ENCODE data around the gene TMEM45A.
"Not testable (repeated sequence)": the region's sequence is repeated elsewhere in the genome, so short reads cannot be mapped to it uniquely, and the experiment has no call there.

TMEM45A gene

GRCh38 chr3:100570811-100571210, 78.4 kb downstream of the TMEM45A start:
- Histone ChIP-seq H3K27me3 (ENCODE audit: control insufficient read depth, insufficient read depth, low read length) (no peaks in the 10 kb centered on the region), H3K4me1 (ENCODE audit: control insufficient read depth, insufficient read depth, low read length) (no peaks in the 10 kb centered on the region), H3K27ac (ENCODE audit: low read length) (no peak overlapping the region), H3K9me3 (ENCODE audit: control insufficient read depth, insufficient read depth, low read length) (no peaks in the 10 kb centered on the region), H3K36me3 (ENCODE audit: control insufficient read depth, insufficient read depth, low read length) (no peaks in the 10 kb centered on the region), H3K4me3 (ENCODE audit: low read length) (no peak overlapping the region)
- no CpG with 5 or more reads among the region's 2 CpGs for WGBS (ENCODE audit: insufficient coverage, insufficient read length)
- no peak for DNase-seq (ENCODE audit: low read depth, low spot score)

GRCh38 chr3:100574536-100574935, 82.1 kb downstream of the TMEM45A start:
- Histone ChIP-seq H3K27me3 (ENCODE audit: control insufficient read depth, insufficient read depth, low read length) (no peaks in the 10 kb centered on the region), H3K27ac (ENCODE audit: low read length) (no peak overlapping the region), H3K4me1 (ENCODE audit: control insufficient read depth, insufficient read depth, low read length) (no peaks in the 10 kb centered on the region), H3K9me3 (ENCODE audit: control insufficient read depth, insufficient read depth, low read length) (no peaks in the 10 kb centered on the region), H3K4me3 (ENCODE audit: low read length) (no peak overlapping the region), H3K36me3 (ENCODE audit: control insufficient read depth, insufficient read depth, low read length) (no peaks in the 10 kb centered on the region)
- no peak for DNase-seq (ENCODE audit: low read depth, low spot score)
- WGBS (ENCODE audit: insufficient coverage, insufficient read length), result no CpG with 5 or more reads among the region's 3 CpGs

DNA sequence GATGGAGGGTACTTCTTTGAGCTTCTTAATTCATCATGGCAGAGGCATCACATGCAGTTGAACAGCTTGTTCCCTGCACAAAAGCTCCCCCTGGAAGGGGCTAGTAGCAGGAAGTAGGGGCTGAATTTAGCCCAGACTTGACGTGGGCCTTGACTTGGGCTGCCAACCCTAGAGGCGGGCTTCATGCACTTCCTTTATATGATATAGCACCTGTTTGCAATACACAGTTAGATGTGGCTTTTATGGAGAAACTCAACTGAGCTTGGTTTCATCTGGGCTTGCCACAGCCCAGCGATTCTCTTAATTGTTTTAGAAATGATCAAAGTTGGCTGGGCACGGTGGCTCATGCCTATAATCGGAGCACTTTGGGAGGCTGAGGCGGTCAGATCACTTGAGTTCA, 83.3 kb downstream of the TMEM45A start:
- Histone ChIP-seq H3K27ac (ENCODE audit: low read length) (no peak overlapping the region), H3K36me3 (ENCODE audit: control insufficient read depth, insufficient read depth, low read length) (no peaks in the 10 kb centered on the region), H3K4me1 (ENCODE audit: control insufficient read depth, insufficient read depth, low read length) (no peaks in the 10 kb centered on the region), H3K9me3 (ENCODE audit: control insufficient read depth, insufficient read depth, low read length) (no peaks in the 10 kb centered on the region), H3K4me3 (ENCODE audit: low read length) (no peak overlapping the region), H3K27me3 (ENCODE audit: control insufficient read depth, insufficient read depth, low read length) (no peaks in the 10 kb centered on the region)
- DNase-seq (ENCODE audit: low read depth, low spot score), result no peak
- no CpG with 5 or more reads among the region's 6 CpGs for WGBS (ENCODE audit: insufficient coverage, insufficient read length)

DNA sequence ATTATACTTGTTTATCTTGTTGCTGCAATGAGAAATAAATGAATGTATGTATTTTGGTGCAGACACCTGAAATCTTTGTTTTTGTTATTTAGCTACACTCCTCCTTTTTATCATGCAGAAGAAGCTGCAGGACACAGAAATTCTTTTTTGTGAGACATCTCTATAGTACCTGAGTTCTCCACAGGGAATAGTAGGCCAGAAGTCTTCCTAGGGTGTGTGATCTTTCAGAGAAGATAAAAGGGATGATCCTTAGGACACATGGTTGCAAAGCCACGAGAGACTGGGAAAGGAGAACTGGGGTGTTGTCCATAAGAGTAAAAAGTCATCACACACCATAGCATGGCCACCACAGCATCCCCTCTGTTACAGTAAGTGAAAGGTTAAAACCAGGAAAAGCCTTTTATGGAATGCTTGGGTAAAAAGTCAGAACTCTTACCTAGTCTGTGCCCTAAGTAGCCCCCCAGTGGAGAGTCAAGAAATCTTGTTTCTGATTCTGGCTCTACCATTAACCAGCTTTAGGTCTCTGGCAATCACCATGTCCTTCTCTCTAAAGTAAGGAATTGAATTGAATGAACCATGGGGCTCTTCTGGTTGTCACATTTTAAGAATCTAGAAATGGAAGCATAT, 85.1 kb downstream of the TMEM45A start:
- Histone ChIP-seq H3K27ac (ENCODE audit: low read length) (no peak overlapping the region), H3K27me3 (ENCODE audit: control insufficient read depth, insufficient read depth, low read length) (no peaks in the 10 kb centered on the region), H3K4me1 (ENCODE audit: control insufficient read depth, insufficient read depth, low read length) (no peaks in the 10 kb centered on the region), H3K9me3 (ENCODE audit: control insufficient read depth, insufficient read depth, low read length) (no peaks in the 10 kb centered on the region), H3K36me3 (ENCODE audit: control insufficient read depth, insufficient read depth, low read length) (no peaks in the 10 kb centered on the region), H3K4me3 (ENCODE audit: low read length) (no peak overlapping the region)
- no CpG with 5 or more reads among the region's 1 CpG for WGBS (ENCODE audit: insufficient coverage, insufficient read length)
- DNase-seq (ENCODE audit: low read depth, low spot score), result no peak

DNA sequence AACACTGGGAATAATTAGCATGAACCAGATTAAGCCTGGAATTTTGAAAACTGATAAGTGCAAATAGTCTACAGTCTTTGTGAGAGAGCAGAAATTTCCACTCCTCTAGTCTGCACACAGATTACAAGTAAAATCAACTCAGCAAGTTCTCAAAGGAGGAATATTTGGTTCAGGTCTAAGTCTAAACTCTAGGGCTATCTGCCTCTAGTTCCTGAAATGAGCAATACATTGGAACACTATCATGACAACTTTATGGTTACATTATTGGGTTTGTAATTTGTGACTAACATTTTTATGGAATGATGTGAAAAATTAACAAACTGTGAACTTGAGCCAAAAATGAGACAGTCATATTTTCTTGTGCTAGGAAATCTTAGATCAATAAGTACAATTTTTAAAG, 86.2 kb downstream of the TMEM45A start:
- DNase-seq (ENCODE audit: low read depth, low spot score), result no peak

DNA sequence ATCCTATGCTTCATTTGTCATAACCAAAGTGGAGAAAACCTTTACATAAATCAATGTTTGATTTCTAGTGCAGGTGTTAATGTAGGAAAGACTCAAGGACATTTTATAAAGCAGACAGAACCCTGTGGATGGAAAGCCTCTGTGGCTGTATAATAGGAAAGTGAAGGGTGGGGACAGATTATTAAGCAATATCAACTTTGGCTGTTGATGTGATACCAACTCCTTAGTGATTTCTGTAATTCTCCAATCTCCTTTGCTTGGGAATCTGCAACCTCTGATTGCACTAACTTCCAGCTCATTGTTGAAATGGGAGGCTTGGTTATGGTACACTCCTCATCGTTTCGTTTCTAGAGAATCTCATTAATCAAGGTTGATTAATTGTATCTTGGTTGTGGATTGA, 87.7 kb downstream of the TMEM45A start:
- H3K4me3 ChIP-seq (ENCODE audit: low read length), result no peak overlapping the region
- WGBS (ENCODE audit: insufficient coverage, insufficient read length), result no CpG with 5 or more reads among the region's 2 CpGs
- H3K36me3 ChIP-seq (ENCODE audit: control insufficient read depth, insufficient read depth, low read length), result no peaks in the 10 kb centered on the region
- no peak overlapping the region for H3K27ac ChIP-seq (ENCODE audit: low read length)
- no peak for DNase-seq (ENCODE audit: low read depth, low spot score)
- no peaks in the 10 kb centered on the region for H3K9me3 ChIP-seq (ENCODE audit: control insufficient read depth, insufficient read depth, low read length)
- H3K27me3 ChIP-seq (ENCODE audit: control insufficient read depth, insufficient read depth, low read length), result no peaks in the 10 kb centered on the region
- no peaks in the 10 kb centered on the region for H3K4me1 ChIP-seq (ENCODE audit: control insufficient read depth, insufficient read depth, low read length)

More for the DNA sequence above, 86.2 kb downstream of the TMEM45A start:
- Histone ChIP-seq H3K27ac (ENCODE audit: low read length) (no peak overlapping the region), H3K9me3 (ENCODE audit: control insufficient read depth, insufficient read depth, low read length) (no peaks in the 10 kb centered on the region), H3K4me1 (ENCODE audit: control insufficient read depth, insufficient read depth, low read length) (no peaks in the 10 kb centered on the region), H3K27me3 (ENCODE audit: control insufficient read depth, insufficient read depth, low read length) (no peaks in the 10 kb centered on the region), H3K36me3 (ENCODE audit: control insufficient read depth, insufficient read depth, low read length) (no peaks in the 10 kb centered on the region), H3K4me3 (ENCODE audit: low read length) (no peak overlapping the region)

DNA sequence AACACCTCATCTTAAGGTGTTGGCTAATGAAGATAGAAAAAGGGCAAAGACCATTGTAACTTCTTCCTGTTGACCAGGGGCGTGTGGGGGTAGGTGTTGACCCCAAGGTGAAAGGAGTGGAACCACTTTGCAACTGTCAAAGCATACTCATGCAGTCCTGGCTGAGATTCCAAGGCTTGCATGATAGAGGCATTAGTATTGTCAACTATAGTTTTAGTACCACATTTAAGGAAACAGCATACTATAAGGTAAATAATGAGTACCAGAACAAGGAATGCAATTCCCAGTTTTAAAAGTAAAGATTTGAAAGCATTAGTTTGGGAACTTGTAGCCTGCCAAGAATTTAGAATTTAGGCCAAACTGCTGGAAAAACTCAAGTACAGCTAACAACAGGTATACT, 89.2 kb downstream of the TMEM45A start:
- DNase-seq (ENCODE audit: low read depth, low spot score), result no peak
- Histone ChIP-seq H3K36me3 (ENCODE audit: control insufficient read depth, insufficient read depth, low read length) (no peaks in the 10 kb centered on the region), H3K27me3 (ENCODE audit: control insufficient read depth, insufficient read depth, low read length) (no peaks in the 10 kb centered on the region), H3K4me1 (ENCODE audit: control insufficient read depth, insufficient read depth, low read length) (no peaks in the 10 kb centered on the region), H3K27ac (ENCODE audit: low read length) (no peak overlapping the region), H3K9me3 (ENCODE audit: control insufficient read depth, insufficient read depth, low read length) (no peaks in the 10 kb centered on the region), H3K4me3 (ENCODE audit: low read length) (no peak overlapping the region)
- no CpG with 5 or more reads among the region's 1 CpG for WGBS (ENCODE audit: insufficient coverage, insufficient read length)

GRCh38 chr3:100582157-100582556, 89.7 kb downstream of the TMEM45A start:
- H3K27me3 ChIP-seq (ENCODE audit: control insufficient read depth, insufficient read depth, low read length); H3K4me1 ChIP-seq (ENCODE audit: control insufficient read depth, insufficient read depth, low read length); H3K36me3 ChIP-seq (ENCODE audit: control insufficient read depth, insufficient read depth, low read length); H3K4me3 ChIP-seq (ENCODE audit: low read length); DNase-seq (ENCODE audit: low read depth, low spot score); H3K9me3 ChIP-seq (ENCODE audit: control insufficient read depth, insufficient read depth, low read length); H3K27ac ChIP-seq (ENCODE audit: low read length): not testable (repeated sequence)
- WGBS (ENCODE audit: insufficient coverage, insufficient read length), result no CpG with 5 or more reads among the region's 10 CpGs

GRCh38 chr3:100584101-100584660, 91.8 kb downstream of the TMEM45A start:
- H3K27me3 ChIP-seq (ENCODE audit: control insufficient read depth, insufficient read depth, low read length), result no peaks in the 10 kb centered on the region
- DNase-seq (ENCODE audit: low read depth, low spot score), result no peak
- no peaks in the 10 kb centered on the region for H3K36me3 ChIP-seq (ENCODE audit: control insufficient read depth, insufficient read depth, low read length)
- H3K27ac ChIP-seq (ENCODE audit: low read length), result no peak overlapping the region
- WGBS (ENCODE audit: insufficient coverage, insufficient read length), result 100% methylated on average over 1 of the region's 3 CpGs
- H3K4me3 ChIP-seq (ENCODE audit: low read length), result no peak overlapping the region
- H3K9me3 ChIP-seq (ENCODE audit: control insufficient read depth, insufficient read depth, low read length), result no peaks in the 10 kb centered on the region
- no peaks in the 10 kb centered on the region for H3K4me1 ChIP-seq (ENCODE audit: control insufficient read depth, insufficient read depth, low read length)

DNA sequence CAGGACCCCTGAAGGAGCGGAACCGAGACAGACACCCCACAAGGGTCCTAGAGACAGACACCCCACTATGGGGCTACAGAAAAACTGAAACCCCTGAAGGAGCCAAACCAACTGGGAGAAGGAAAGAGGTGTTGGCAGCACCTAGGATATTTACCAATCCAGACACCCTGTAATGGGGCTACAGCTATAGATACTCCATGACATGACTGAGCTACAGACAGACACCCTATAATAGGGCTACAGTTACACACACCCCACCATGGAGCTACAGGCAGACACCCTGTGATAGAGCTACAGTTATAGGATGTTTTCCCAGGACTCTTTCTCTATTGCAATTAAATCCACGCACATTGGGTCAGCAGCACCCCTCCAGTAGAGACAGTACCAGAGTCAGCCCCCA, 94.4 kb downstream of the TMEM45A start:
- Histone ChIP-seq H3K27ac (ENCODE audit: low read length) (no peak overlapping the region), H3K27me3 (ENCODE audit: control insufficient read depth, insufficient read depth, low read length) (no peaks in the 10 kb centered on the region), H3K4me1 (ENCODE audit: control insufficient read depth, insufficient read depth, low read length) (no peaks in the 10 kb centered on the region), H3K36me3 (ENCODE audit: control insufficient read depth, insufficient read depth, low read length) (no peaks in the 10 kb centered on the region), H3K4me3 (ENCODE audit: low read length) (no peak overlapping the region), H3K9me3 (ENCODE audit: control insufficient read depth, insufficient read depth, low read length) (no peaks in the 10 kb centered on the region)
- DNase-seq (ENCODE audit: low read depth, low spot score), result no peak
- no CpG with 5 or more reads among the region's 3 CpGs for WGBS (ENCODE audit: insufficient coverage, insufficient read length)

GRCh38 chr3:100588251-100588650, 95.8 kb downstream of the TMEM45A start:
- Histone ChIP-seq H3K9me3 (ENCODE audit: control insufficient read depth, insufficient read depth, low read length) (no peaks in the 10 kb centered on the region), H3K36me3 (ENCODE audit: control insufficient read depth, insufficient read depth, low read length) (no peaks in the 10 kb centered on the region), H3K4me3 (ENCODE audit: low read length) (no peak overlapping the region), H3K4me1 (ENCODE audit: control insufficient read depth, insufficient read depth, low read length) (no peaks in the 10 kb centered on the region), H3K27me3 (ENCODE audit: control insufficient read depth, insufficient read depth, low read length) (no peaks in the 10 kb centered on the region), H3K27ac (ENCODE audit: low read length) (no peak overlapping the region)
- no peak for DNase-seq (ENCODE audit: low read depth, low spot score)
- no CpG with 5 or more reads among the region's 1 CpG for WGBS (ENCODE audit: insufficient coverage, insufficient read length)
